SK-N-SH treated with all-trans-retinoic acid at 6 μM for 48 hours (cell line): ENCODE data around the gene GLRA1.

ENCODE experiments used
- ATAC-seq: fragments of 200-7000 bp; cut with Tn5 transposase; 3 replicates; pipeline ENCODE4 v1.9.1; 2020; ENCODE audit warnings: mild to moderate bottlenecking, moderate library complexity
- ARNTL ChIP-seq: fragments of 450-650 bp; formaldehyde crosslinking; IDR thresholded peaks from 2 replicates; pipeline ENCODE4 v1.5.0; 2020; ENCODE audit warnings: low read depth, mild to moderate bottlenecking, moderate library complexity, borderline replicate concordance
- BACH2 ChIP-seq: fragments of 250-450 bp; sonication (Bioruptor Pico); IDR thresholded peaks from 2 replicates; pipeline ENCODE4 v1.9.0; 2021; ENCODE audit warnings: mild to moderate bottlenecking, borderline replicate concordance
- CSDC2 ChIP-seq: fragments of 250-450 bp; sonication (Bioruptor Pico); IDR thresholded peaks from 2 replicates; pipeline ENCODE4 v1.5.0; 2020; ENCODE audit warnings: mild to moderate bottlenecking, moderate library complexity
- ESRRG ChIP-seq: fragments of 250-450 bp; sonication (Bioruptor Pico); IDR thresholded peaks from 2 replicates; pipeline ENCODE4 v1.6.1; 2021; ENCODE audit warnings: mild to moderate bottlenecking
- OSR1 ChIP-seq: fragments of 250-450 bp; sonication (Bioruptor Pico); IDR thresholded peaks from 2 replicates; pipeline ENCODE4 v1.8.0; 2022; ENCODE audit warnings: moderate library complexity, mild to moderate bottlenecking, inconsistent platforms
- RARB ChIP-seq: fragments of 250-450 bp; sonication (Bioruptor Pico); IDR thresholded peaks from 2 replicates; pipeline ENCODE4 v1.8.0; 2021; ENCODE audit warnings: mild to moderate bottlenecking, moderate library complexity
- SNAI2 ChIP-seq: fragments of 250-450 bp; sonication (Bioruptor Pico); IDR thresholded peaks from 2 replicates; pipeline ENCODE4 v1.5.0; 2020; ENCODE audit warnings: mild to moderate bottlenecking, moderate library complexity
- TCF4 ChIP-seq: fragments of 250-450 bp; sonication (Bioruptor Pico); IDR thresholded peaks from 2 replicates; pipeline ENCODE4 v1.8.0; 2021; ENCODE audit warnings: mild to moderate bottlenecking, moderate library complexity, borderline replicate concordance
- TOX ChIP-seq: fragments of 250-450 bp; sonication (Bioruptor Pico); IDR thresholded peaks from 2 replicates; pipeline ENCODE4 v1.8.0; 2021; ENCODE audit warnings: mild to moderate bottlenecking, moderate library complexity, borderline replicate concordance
- TSHZ2 ChIP-seq: fragments of 250-450 bp; sonication (Bioruptor Pico); IDR thresholded peaks from 2 replicates; pipeline ENCODE4 v1.5.0; 2020; ENCODE audit warnings: mild to moderate bottlenecking, moderate library complexity
- ZC3H10 ChIP-seq: fragments of 250-450 bp; sonication (Bioruptor Pico); IDR thresholded peaks from 2 replicates; pipeline ENCODE4 v1.5.1; 2021; ENCODE audit warnings: mild to moderate bottlenecking, moderate library complexity
- ZFP3 ChIP-seq: fragments of 250-450 bp; sonication (Bioruptor Pico); IDR thresholded peaks from 2 replicates; pipeline ENCODE4 v1.5.0; 2020; ENCODE audit warnings: mild to moderate bottlenecking, moderate library complexity
- ZFP30 ChIP-seq: fragments of 450-650 bp; formaldehyde crosslinking; IDR thresholded peaks from 2 replicates; pipeline ENCODE4 v1.5.0; 2022; ENCODE audit warnings: mild to moderate bottlenecking, moderate library complexity
- ZNF565 ChIP-seq: fragments of 450-650 bp; formaldehyde crosslinking; conservative IDR thresholded peaks from 2 replicates; pipeline ENCODE4 v1.5.0; 2020; ENCODE audit warnings: low read depth, mild to moderate bottlenecking, moderate library complexity
- ZNF70 ChIP-seq: fragments of 450-650 bp; formaldehyde crosslinking; IDR thresholded peaks from 2 replicates; pipeline ENCODE4 v1.5.0; 2020; ENCODE audit warnings: mild to moderate bottlenecking, moderate library complexity
- ZNF8 ChIP-seq: fragments of 450-650 bp; formaldehyde crosslinking; IDR thresholded peaks from 2 replicates; pipeline ENCODE4 v1.5.0; 2020; ENCODE audit warnings: mild to moderate bottlenecking, moderate library complexity
- TF ChIP-seq, protein P1 (sequence below): fragments of 250-450 bp; sonication (Bioruptor Pico); IDR thresholded peaks from 2 replicates; pipeline ENCODE4 v1.5.1; 2020; ENCODE audit warnings: low read depth, mild to moderate bottlenecking, moderate library complexity
- TF ChIP-seq, protein P2 (sequence below): fragments of 250-450 bp; sonication (Bioruptor Pico); IDR thresholded peaks from 2 replicates; pipeline ENCODE4 v1.8.0; 2020; ENCODE audit warnings: mild to moderate bottlenecking, moderate library complexity, borderline replicate concordance
- TF ChIP-seq, protein P3 (sequence below): fragments of 250-450 bp; sonication (Bioruptor Pico); IDR thresholded peaks from 2 replicates; pipeline ENCODE4 v1.8.0; 2021; ENCODE audit warnings: low read depth, mild to moderate bottlenecking, moderate library complexity, borderline replicate concordance

GLRA1 gene

DNA sequence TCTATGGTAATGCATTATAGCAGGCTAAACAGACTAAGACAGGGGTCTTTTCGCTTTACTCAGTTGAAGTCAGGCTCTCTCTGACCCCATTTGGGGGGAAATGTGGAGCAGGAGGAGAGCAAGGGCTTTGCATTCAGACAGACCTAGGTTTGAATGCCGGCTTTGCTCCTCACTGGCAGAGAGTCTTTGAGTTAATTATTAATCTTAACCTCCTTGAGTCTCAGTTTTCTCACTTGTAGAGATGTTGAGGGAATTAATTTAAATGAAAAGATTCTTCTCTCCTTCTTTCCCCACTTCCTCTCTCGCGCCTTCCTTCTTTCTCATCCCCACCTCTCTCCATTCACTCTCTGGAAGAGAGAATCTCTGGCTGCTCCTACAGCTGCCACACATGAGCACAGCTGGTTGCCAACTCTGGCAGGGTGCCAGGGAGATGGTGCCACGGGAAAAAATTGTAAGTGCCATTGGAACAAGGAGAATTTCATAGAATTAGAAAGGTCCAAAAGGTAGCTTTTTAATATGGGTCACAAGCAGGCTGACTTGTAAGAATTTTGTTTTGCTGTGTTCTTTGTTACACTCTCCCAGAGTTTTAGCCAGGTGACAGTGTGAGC, 25.2 kb upstream of the GLRA1 start:
- TF ChIP-seq TOX (CRISPR knock-in tag) = no peak
- no peak for TF ChIP-seq ZFP3 (CRISPR knock-in tag)
- TF ChIP-seq TCF4 = no peak
- TF ChIP-seq, protein P1, sequence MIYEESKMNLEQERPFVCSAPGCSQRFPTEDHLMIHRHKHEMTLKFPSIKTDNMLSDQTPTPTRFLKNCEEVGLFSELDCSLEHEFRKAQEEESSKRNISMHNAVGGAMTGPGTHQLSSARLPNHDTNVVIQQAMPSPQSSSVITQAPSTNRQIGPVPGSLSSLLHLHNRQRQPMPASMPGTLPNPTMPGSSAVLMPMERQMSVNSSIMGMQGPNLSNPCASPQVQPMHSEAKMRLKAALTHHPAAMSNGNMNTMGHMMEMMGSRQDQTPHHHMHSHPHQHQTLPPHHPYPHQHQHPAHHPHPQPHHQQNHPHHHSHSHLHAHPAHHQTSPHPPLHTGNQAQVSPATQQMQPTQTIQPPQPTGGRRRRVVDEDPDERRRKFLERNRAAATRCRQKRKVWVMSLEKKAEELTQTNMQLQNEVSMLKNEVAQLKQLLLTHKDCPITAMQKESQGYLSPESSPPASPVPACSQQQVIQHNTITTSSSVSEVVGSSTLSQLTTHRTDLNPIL (CRISPR knock-in tag) = no peak
- ATAC-seq = no peak

DNA sequence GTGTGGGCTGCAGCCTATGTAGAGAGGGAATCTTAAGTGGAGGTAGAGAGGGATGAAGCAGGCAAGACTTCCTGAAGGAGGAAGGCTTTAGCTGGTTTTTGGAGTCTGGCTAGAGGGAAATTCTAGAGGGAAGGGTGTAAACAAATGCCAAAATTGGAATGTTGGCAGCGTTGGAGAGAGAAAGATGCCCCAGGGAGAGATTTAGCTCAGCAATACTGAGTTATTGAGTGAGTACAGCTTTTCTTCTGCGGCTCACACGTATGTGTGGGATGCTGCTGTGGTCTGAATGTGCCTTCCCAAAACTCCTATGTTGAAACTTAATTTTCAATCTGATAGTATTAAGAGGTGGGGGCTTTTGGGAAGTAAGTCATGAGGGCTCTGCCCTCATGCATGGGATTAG, 24.5 kb upstream of the GLRA1 start:
- no peak for ATAC-seq
- TF ChIP-seq OSR1 (CRISPR knock-in tag) (no peak), ZNF70 (CRISPR knock-in tag) (no peak), ZFP30 (CRISPR knock-in tag) (no peak), BACH2 (CRISPR knock-in tag) (no peak), TSHZ2 (CRISPR knock-in tag) (no peak), ZNF565 (no peak)
- TF ChIP-seq, protein P2, sequence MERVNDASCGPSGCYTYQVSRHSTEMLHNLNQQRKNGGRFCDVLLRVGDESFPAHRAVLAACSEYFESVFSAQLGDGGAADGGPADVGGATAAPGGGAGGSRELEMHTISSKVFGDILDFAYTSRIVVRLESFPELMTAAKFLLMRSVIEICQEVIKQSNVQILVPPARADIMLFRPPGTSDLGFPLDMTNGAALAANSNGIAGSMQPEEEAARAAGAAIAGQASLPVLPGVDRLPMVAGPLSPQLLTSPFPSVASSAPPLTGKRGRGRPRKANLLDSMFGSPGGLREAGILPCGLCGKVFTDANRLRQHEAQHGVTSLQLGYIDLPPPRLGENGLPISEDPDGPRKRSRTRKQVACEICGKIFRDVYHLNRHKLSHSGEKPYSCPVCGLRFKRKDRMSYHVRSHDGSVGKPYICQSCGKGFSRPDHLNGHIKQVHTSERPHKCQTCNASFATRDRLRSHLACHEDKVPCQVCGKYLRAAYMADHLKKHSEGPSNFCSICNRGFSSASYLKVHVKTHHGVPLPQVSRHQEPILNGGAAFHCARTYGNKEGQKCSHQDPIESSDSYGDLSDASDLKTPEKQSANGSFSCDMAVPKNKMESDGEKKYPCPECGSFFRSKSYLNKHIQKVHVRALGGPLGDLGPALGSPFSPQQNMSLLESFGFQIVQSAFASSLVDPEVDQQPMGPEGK (CRISPR knock-in tag) = no peak
- TF ChIP-seq, protein P1 (CRISPR knock-in tag) = no peak

DNA sequence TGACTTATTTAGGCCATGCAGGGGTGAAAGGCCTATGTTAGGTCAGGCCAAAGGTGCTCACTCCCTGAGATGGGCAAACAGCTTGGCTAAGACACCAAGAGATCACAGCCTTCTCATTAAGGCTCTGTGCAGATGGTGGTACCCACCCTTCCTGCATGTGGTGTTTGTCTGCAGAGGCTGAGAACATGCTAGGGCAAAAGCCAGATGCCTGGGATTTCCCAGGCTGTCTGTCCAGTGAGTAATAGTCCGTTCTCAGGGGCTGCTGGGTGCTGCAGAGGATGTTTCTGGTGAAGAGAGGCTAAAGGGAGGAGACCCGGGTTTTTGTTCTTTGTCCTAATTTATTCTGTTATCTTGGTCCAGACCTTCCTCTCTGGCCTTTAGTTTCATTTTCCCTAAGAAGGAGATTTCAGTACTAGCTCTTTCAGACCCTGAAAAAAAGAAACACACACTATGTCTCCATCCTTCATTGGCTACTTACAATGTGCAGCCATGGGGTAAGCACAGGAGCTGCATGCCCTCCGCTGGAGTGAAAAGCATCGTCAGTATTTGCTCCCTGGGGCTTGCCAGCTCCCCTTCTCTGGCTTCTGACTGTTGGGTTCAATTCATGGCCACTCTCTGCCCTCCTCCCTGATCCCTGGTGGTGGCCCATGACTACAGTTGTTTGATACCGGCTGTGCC, 23.4 kb upstream of the GLRA1 start:
- TF ChIP-seq ZNF565 = no peak
- no peak for TF ChIP-seq ZFP3 (CRISPR knock-in tag)
- TF ChIP-seq CSDC2 (CRISPR knock-in tag) = no peak
- no peak for TF ChIP-seq OSR1 (CRISPR knock-in tag)
- TF ChIP-seq ZNF8 (CRISPR knock-in tag) = no peak
- TF ChIP-seq ARNTL (CRISPR knock-in tag) = no peak
- no peak for TF ChIP-seq BACH2 (CRISPR knock-in tag)
- no peak for TF ChIP-seq ZC3H10
- no peak for TF ChIP-seq ESRRG (CRISPR knock-in tag)
- TF ChIP-seq RARB (CRISPR knock-in tag) = no peak
- no peak for TF ChIP-seq SNAI2 (CRISPR knock-in tag)
- TF ChIP-seq, protein P3, sequence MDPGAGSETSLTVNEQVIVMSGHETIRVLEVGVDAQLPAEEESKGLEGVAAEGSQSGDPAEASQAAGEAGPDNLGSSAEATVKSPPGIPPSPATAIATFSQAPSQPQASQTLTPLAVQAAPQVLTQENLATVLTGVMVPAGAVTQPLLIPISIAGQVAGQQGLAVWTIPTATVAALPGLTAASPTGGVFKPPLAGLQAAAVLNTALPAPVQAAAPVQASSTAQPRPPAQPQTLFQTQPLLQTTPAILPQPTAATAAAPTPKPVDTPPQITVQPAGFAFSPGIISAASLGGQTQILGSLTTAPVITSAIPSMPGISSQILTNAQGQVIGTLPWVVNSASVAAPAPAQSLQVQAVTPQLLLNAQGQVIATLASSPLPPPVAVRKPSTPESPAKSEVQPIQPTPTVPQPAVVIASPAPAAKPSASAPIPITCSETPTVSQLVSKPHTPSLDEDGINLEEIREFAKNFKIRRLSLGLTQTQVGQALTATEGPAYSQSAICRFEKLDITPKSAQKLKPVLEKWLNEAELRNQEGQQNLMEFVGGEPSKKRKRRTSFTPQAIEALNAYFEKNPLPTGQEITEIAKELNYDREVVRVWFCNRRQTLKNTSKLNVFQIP = no peak
- TF ChIP-seq ZFP30 (CRISPR knock-in tag) = no peak
- TF ChIP-seq, protein P2 (CRISPR knock-in tag) = no peak
- ATAC-seq = no peak
